ENCODE results near the gene ATG13.
A peak's percentile ranks its signal among the peaks of the same experiment; 100 is the strongest.

GRCh38 chr11:46617134-46617971, at the start of gene ATG13, which contains the start of gene HARBI1:
- no peak for TF ChIP-seq REST (IDR thresholded peaks at IDR 0.05; ENCODE audit: low read depth, low read length)
- TF ChIP-seq SIN3A (IDR thresholded peaks at IDR 0.05; ENCODE audit: borderline replicate concordance, low read depth, low read length): no peak
- TF ChIP-seq YY1 (IDR thresholded peaks at IDR 0.05; ENCODE audit: low read depth): peak; percentile 91
- TF ChIP-seq NRF1 (IDR thresholded peaks at IDR 0.05; ENCODE audit: low read depth, low read length): peak; percentile 32; the same call in 1 of the 2 replicates
- TF ChIP-seq USF1 (IDR thresholded peaks at IDR 0.05; ENCODE audit: borderline replicate concordance, low read depth): no peak
- peak; percentile 86 for TF ChIP-seq CTCF (IDR thresholded peaks at IDR 0.05)
- TF ChIP-seq RAD21 (IDR thresholded peaks at IDR 0.05; ENCODE audit: low read length): peak; percentile 49
- peak; percentile 61 to 91; a peak in 3 of 4 replicates for TF ChIP-seq EP300 (IDR thresholded peaks at IDR 0.05; ENCODE audit: borderline replicate concordance in 1 of 2, low read depth in 1 of 2, low read length in 1 of 2)
- TF ChIP-seq EZH2phosphoT487 (IDR thresholded peaks at IDR 0.05; ENCODE audit: borderline replicate concordance, low read depth): no peak
- no peak for TF ChIP-seq JUND (IDR thresholded peaks at IDR 0.05)
- no peak for TF ChIP-seq GATA2 (CRISPR knock-in tag; IDR thresholded peaks at IDR 0.05)

Data from SK-N-SH (cell line).